GM12878 (cell line): ENCODE results near the gene TGFBRAP1. TPM values are rescaled to one million over a fixed set of nuclear protein-coding genes. Genes with fewer than 3 reads are reported as not detected.
A peak's percentile ranks its signal among the peaks of the same experiment; 100 is the strongest.

ENCODE experiments used
- BCL11A ChIP-seq: IDR thresholded peaks from 2 replicates; pipeline ENCODE4 v1.6.1; 2011; ENCODE audit warnings: low read depth, low read length
- BMI1 ChIP-seq: fragments of 450-650 bp; IDR thresholded peaks from 2 replicates; pipeline ENCODE4 v1.6.1; 2016; ENCODE audit warnings: mild to moderate bottlenecking, moderate library complexity, borderline replicate concordance
- CBFB ChIP-seq: IDR thresholded peaks from 2 replicates; pipeline ENCODE4 v1.6.1; 2016; ENCODE audit warnings: antibody characterized with exemption, low read depth
- EED ChIP-seq: sonication (generic); IDR thresholded peaks from 2 replicates; pipeline ENCODE4 v1.6.1; 2016; ENCODE audit warnings: antibody characterized with exemption, low read depth
- FOXM1 ChIP-seq: IDR thresholded peaks from 2 replicates; pipeline ENCODE4 v1.6.1; 2012; ENCODE audit warnings: low read depth, mild to moderate bottlenecking, inconsistent platforms, low read length, moderate library complexity
- HDAC2 ChIP-seq: fragments of 200-600 bp; sonication (generic); IDR thresholded peaks from 2 replicates; pipeline ENCODE4 v1.6.1; 2017
- HDGF ChIP-seq: fragments of 450-650 bp; IDR thresholded peaks from 2 replicates; pipeline ENCODE4 v1.6.1; 2016; ENCODE audit warnings: antibody characterized with exemption
- IKZF1 ChIP-seq: fragments of 450-650 bp; conservative IDR thresholded peaks from 2 replicates; pipeline ENCODE4 v1.6.1; 2017; ENCODE audit warnings: antibody characterized with exemption, mild to moderate bottlenecking
- LARP7 ChIP-seq: fragments of 450-650 bp; IDR thresholded peaks from 2 replicates; pipeline ENCODE4 v1.6.1; 2017; ENCODE audit warnings: mild to moderate bottlenecking
- NR2F1 ChIP-seq: fragments of 450-650 bp; conservative IDR thresholded peaks from 2 replicates; pipeline ENCODE4 v1.6.1; 2017; ENCODE audit warnings: mild to moderate bottlenecking
- RBBP5 ChIP-seq: fragments of 200-600 bp; sonication (generic); conservative IDR thresholded peaks from 2 replicates; pipeline ENCODE4 v1.6.1; 2016
- RELA ChIP-seq: fragments of 450-650 bp; IDR thresholded peaks from 2 replicates; pipeline ENCODE4 v1.8.0; 2014; ENCODE audit warnings: borderline replicate concordance; ENCODE audit not compliant: partially characterized antibody
- RFX5 ChIP-seq: IDR thresholded peaks from 2 replicates; pipeline ENCODE4 v1.6.1; 2011; ENCODE audit warnings: low read depth, low read length, improper control_type of control experiment
- RUNX3 ChIP-seq: IDR thresholded peaks from 2 replicates; pipeline ENCODE4 v1.6.1; 2012; ENCODE audit warnings: low read length, inconsistent platforms
- ZBED1 ChIP-seq: IDR thresholded peaks from 2 replicates; pipeline ENCODE4 v1.6.1; 2016; ENCODE audit warnings: borderline replicate concordance
- ZNF24 ChIP-seq: fragments of 450-650 bp; IDR thresholded peaks from 2 replicates; pipeline ENCODE4 v1.6.1; 2017; ENCODE audit warnings: antibody characterized with exemption, mild to moderate bottlenecking
- polyA plus RNA-seq, 11 experiments: library from polyadenylated mRNA; depleted of rRNA in 4 of 11; unstranded in 6 of 11; stranded (reverse) in 5 of 11; fragments of >200 nt; fragmentation: Nextera tagmentation in 4 of 11; fragmentation: Illumina TruSeq in 1 of 11; extraction: Ambion mirVana in 4 of 11; extraction: Trizol in 1 of 11; gene quantifications; 1 replicate in 1 of 11; 2 replicates in 10 of 11; pipeline versions ENCODE4 v1.2.1 to v1.2.3, GENCODE V29; 2011 to 2016; ENCODE audit warnings: inconsistent platforms in 2 of 11, missing spikeins in 2 of 11, low read depth in 1 of 11
- total RNA-seq, 4 experiments: library from RNA; depleted of rRNA in 3 of 4; stranded (reverse); fragments of >200 nt in 3 of 4; fragmentation: Illumina TruSeq in 1 of 4; extraction: Trizol in 1 of 4; gene quantifications; 2 replicates each; pipeline versions ENCODE4 v1.2.1 to v1.2.3, GENCODE V29; 2013 to 2021
- TF ChIP-seq, protein P1 (sequence below): IDR thresholded peaks from 2 replicates; pipeline ENCODE4 v1.6.1; 2012; ENCODE audit warnings: low read depth, low read length, improper control_type of control experiment
- TF ChIP-seq, protein P2 (sequence below): IDR thresholded peaks from 2 replicates; pipeline ENCODE4 v1.6.1; 2011; ENCODE audit warnings: borderline replicate concordance, low read depth, mild to moderate bottlenecking, moderate library complexity, mixed read lengths, low read length; ENCODE audit not compliant: insufficient read depth; ENCODE audit errors: extremely low read length
- TF ChIP-seq, protein P3 (sequence below): IDR thresholded peaks from 2 replicates; pipeline ENCODE4 v1.6.1; 2012; ENCODE audit warnings: mild to moderate bottlenecking, low read depth, low read length
- TF ChIP-seq, protein P4 (sequence below): IDR thresholded peaks from 2 replicates; pipeline ENCODE4 v1.6.1; 2012; ENCODE audit warnings: low read depth, low read length, improper control_type of control experiment
- TF ChIP-seq, protein P5 (sequence below): fragments of 150-350 bp; IDR thresholded peaks from 2 replicates; pipeline ENCODE4 v1.6.1; 2016; ENCODE audit warnings: low read depth, low read length

The TGFBRAP1 gene
- total and polyA plus RNA-seq, 10 of the 15 experiments (the other 5 are each of a cell fraction or from before 2014, with no cell fraction given) = 7.9 to 37.4 (median 23.7) TPM

DNA sequence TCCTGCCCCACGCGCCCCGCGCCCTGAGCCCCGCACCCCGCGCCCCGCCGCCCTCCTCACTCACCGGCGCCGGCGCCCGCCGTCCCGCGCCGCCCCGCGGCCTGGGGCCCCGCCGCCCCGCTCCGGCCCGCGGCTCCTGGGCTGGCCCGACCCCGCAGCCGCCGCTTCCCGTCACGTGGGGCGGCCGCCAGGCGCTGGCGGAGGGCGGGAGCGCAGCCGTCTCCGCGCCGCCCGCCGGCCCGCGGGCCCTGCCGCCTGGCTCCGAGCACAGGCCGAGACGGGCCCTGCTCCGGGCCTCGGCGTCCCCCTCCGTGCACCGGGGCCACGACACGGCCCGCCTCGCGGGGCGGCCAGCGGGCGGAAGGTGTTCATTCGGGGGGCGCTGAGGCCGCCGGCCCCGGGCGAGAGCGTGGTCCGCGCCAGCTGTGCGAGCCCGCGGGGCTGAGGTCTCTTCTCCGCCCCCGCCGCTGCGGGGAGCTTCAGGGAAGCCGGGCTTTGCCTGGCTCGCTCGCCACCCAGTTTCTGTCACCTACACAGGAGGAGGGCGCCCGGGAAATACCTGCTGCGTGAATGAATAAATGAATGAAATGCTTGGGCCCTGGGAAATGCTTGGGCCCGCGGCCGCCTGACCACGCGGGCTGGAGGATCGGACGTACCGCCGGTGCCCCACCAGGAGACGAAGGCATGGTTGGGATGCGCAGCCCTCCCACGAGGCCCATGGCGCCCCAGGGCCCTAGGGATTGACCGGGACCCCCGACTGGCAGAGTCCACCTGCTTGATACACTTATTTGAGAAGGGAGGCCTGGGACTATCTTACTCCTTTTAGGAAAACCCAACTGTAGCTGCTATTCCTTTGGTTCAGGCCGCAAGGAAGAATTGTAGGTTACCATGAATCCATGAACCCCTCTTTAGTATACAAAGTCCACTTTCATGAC lies at the start of gene TGFBRAP1 (continued):
- TF ChIP-seq ZNF24 (peak; percentile 74; the same call in 1 of the 2 replicates), FOXM1 (no peak), RELA (no peak), NR2F1 (peak; percentile 56), BCL11A (no peak), IKZF1 (peak; percentile 82), HDGF (no peak), EED (no peak), CBFB (no peak), BMI1 (no peak), RBBP5 (no peak), RFX5 (no peak), LARP7 (peak; percentile 92), HDAC2 (no peak), RUNX3 (peak; percentile 46; the same call in 1 of the 2 replicates), ZBED1 (no peak)
- TF ChIP-seq, protein P1, sequence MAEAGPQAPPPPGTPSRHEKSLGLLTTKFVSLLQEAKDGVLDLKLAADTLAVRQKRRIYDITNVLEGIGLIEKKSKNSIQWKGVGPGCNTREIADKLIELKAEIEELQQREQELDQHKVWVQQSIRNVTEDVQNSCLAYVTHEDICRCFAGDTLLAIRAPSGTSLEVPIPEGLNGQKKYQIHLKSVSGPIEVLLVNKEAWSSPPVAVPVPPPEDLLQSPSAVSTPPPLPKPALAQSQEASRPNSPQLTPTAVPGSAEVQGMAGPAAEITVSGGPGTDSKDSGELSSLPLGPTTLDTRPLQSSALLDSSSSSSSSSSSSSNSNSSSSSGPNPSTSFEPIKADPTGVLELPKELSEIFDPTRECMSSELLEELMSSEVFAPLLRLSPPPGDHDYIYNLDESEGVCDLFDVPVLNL = no peak
- TF ChIP-seq, protein P2, sequence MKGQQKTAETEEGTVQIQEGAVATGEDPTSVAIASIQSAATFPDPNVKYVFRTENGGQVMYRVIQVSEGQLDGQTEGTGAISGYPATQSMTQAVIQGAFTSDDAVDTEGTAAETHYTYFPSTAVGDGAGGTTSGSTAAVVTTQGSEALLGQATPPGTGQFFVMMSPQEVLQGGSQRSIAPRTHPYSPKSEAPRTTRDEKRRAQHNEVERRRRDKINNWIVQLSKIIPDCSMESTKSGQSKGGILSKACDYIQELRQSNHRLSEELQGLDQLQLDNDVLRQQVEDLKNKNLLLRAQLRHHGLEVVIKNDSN = peak; percentile 91
- TF ChIP-seq, protein P3, sequence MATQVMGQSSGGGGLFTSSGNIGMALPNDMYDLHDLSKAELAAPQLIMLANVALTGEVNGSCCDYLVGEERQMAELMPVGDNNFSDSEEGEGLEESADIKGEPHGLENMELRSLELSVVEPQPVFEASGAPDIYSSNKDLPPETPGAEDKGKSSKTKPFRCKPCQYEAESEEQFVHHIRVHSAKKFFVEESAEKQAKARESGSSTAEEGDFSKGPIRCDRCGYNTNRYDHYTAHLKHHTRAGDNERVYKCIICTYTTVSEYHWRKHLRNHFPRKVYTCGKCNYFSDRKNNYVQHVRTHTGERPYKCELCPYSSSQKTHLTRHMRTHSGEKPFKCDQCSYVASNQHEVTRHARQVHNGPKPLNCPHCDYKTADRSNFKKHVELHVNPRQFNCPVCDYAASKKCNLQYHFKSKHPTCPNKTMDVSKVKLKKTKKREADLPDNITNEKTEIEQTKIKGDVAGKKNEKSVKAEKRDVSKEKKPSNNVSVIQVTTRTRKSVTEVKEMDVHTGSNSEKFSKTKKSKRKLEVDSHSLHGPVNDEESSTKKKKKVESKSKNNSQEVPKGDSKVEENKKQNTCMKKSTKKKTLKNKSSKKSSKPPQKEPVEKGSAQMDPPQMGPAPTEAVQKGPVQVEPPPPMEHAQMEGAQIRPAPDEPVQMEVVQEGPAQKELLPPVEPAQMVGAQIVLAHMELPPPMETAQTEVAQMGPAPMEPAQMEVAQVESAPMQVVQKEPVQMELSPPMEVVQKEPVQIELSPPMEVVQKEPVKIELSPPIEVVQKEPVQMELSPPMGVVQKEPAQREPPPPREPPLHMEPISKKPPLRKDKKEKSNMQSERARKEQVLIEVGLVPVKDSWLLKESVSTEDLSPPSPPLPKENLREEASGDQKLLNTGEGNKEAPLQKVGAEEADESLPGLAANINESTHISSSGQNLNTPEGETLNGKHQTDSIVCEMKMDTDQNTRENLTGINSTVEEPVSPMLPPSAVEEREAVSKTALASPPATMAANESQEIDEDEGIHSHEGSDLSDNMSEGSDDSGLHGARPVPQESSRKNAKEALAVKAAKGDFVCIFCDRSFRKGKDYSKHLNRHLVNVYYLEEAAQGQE = no peak
- TF ChIP-seq, protein P4, sequence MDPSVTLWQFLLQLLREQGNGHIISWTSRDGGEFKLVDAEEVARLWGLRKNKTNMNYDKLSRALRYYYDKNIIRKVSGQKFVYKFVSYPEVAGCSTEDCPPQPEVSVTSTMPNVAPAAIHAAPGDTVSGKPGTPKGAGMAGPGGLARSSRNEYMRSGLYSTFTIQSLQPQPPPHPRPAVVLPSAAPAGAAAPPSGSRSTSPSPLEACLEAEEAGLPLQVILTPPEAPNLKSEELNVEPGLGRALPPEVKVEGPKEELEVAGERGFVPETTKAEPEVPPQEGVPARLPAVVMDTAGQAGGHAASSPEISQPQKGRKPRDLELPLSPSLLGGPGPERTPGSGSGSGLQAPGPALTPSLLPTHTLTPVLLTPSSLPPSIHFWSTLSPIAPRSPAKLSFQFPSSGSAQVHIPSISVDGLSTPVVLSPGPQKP = no peak
- TF ChIP-seq, protein P5, sequence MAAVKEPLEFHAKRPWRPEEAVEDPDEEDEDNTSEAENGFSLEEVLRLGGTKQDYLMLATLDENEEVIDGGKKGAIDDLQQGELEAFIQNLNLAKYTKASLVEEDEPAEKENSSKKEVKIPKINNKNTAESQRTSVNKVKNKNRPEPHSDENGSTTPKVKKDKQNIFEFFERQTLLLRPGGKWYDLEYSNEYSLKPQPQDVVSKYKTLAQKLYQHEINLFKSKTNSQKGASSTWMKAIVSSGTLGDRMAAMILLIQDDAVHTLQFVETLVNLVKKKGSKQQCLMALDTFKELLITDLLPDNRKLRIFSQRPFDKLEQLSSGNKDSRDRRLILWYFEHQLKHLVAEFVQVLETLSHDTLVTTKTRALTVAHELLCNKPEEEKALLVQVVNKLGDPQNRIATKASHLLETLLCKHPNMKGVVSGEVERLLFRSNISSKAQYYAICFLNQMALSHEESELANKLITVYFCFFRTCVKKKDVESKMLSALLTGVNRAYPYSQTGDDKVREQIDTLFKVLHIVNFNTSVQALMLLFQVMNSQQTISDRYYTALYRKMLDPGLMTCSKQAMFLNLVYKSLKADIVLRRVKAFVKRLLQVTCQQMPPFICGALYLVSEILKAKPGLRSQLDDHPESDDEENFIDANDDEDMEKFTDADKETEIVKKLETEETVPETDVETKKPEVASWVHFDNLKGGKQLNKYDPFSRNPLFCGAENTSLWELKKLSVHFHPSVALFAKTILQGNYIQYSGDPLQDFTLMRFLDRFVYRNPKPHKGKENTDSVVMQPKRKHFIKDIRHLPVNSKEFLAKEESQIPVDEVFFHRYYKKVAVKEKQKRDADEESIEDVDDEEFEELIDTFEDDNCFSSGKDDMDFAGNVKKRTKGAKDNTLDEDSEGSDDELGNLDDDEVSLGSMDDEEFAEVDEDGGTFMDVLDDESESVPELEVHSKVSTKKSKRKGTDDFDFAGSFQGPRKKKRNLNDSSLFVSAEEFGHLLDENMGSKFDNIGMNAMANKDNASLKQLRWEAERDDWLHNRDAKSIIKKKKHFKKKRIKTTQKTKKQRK = no peak
